Stimulated activated CD8-positive, alpha-beta memory T cell treated with anti-CD3 and anti-CD28 coated beads, Interleukin-4, amount 100 ng/mL, for 24 hours (primary cell): ENCODE results near the gene WHAMM.
"Not testable (repeated sequence)": the region's sequence is repeated elsewhere in the genome, so short reads cannot be mapped to it uniquely, and the experiment has no call there.

Experiments used
- DNase-seq: peaks from one replicate; pipeline ENCODE4 v3.0.0-alpha.2; 2020; ENCODE audit warnings: low read depth

WHAMM gene

GRCh38 chr15:82809308-82810060, at the start of gene WHAMM:
Gene WHAMM, plus strand, starts transcription at chr15:82809628. Its CDS starts 99 bp downstream, at chr15:82809727.
- DNase-seq = peak; percentile 91

GRCh38 chr15:82763361-82764116, 45.9 kb upstream of the WHAMM start:
- DNase-seq = no peak

GRCh38 chr15:82764117-82764490, 45.3 kb upstream of the WHAMM start:
- no peak for DNase-seq

GRCh38 chr15:82764740-82765139, 44.7 kb upstream of the WHAMM start:
- DNase-seq = no peak

- DNase-seq = not testable (repeated sequence)
Observed at GRCh38 chr15:82766201-82766600, 43.2 kb upstream of the WHAMM start.

- DNase-seq = no peak
Observed at GRCh38 chr15:82767163-82767829, 42.1 kb upstream of the WHAMM start.

GRCh38 chr15:82768414-82769054, 40.9 kb upstream of the WHAMM start:
- no peak for DNase-seq

GRCh38 chr15:82771789-82772607, 37.4 kb upstream of the WHAMM start:
- DNase-seq = no peak

GRCh38 chr15:82774496-82774895, 34.9 kb upstream of the WHAMM start:
- no peak for DNase-seq

GRCh38 chr15:82778755-82779154, 30.7 kb upstream of the WHAMM start:
- DNase-seq = no peak

GRCh38 chr15:82781349-82781748, 28.1 kb upstream of the WHAMM start:
- DNase-seq = no peak

- DNase-seq = no peak
Observed at GRCh38 chr15:82788496-82788895, 20.9 kb upstream of the WHAMM start.

GRCh38 chr15:82789491-82789890, 19.9 kb upstream of the WHAMM start:
- DNase-seq = no peak

GRCh38 chr15:82790321-82790720, 19.1 kb upstream of the WHAMM start:
- no peak for DNase-seq

- DNase-seq = no peak
Observed at GRCh38 chr15:82792068-82792467, 17.4 kb upstream of the WHAMM start.

GRCh38 chr15:82793737-82794136, 15.7 kb upstream of the WHAMM start:
- DNase-seq = no peak

GRCh38 chr15:82798104-82798503, 11.3 kb upstream of the WHAMM start:
- DNase-seq = no peak

GRCh38 chr15:82798531-82799166, 10.8 kb upstream of the WHAMM start:
- no peak for DNase-seq

- no peak for DNase-seq
Observed at GRCh38 chr15:82799183-82799841, 10.1 kb upstream of the WHAMM start.

- DNase-seq = no peak
Observed at GRCh38 chr15:82802497-82802896, 6.9 kb upstream of the WHAMM start.
